ENCODE data around the gene NCAPH2.

Gene NCAPH2

DNA sequence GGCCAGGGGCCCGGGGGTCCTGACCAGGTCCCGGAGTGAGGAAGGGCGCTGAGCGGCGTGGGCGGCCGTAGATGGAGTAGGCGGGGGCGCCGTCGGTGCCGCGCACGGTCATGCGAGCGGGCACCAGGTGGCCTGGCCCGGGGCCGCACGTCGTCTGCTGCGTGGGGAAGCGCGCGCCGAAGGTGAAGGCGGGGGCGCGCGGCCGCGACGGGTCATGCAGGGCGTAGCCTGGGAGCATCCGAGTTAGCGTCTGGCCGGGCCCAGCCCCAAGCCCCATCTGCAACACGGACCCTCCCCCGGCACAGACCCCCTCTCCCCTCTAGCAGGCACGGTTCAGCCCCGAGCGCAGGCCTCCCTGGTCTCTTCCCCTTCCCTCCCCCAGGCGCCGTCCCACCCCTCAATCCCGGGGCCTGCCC is 23.5 kb downstream of the NCAPH2 start:
- DNase-seq = peak; percentile 72 to 80

GRCh38 chr22:50531962-50532674 is 24.1 kb downstream of the NCAPH2 start:
- DNase-seq = peak in 1 of 2 donors; percentile 36

DNA sequence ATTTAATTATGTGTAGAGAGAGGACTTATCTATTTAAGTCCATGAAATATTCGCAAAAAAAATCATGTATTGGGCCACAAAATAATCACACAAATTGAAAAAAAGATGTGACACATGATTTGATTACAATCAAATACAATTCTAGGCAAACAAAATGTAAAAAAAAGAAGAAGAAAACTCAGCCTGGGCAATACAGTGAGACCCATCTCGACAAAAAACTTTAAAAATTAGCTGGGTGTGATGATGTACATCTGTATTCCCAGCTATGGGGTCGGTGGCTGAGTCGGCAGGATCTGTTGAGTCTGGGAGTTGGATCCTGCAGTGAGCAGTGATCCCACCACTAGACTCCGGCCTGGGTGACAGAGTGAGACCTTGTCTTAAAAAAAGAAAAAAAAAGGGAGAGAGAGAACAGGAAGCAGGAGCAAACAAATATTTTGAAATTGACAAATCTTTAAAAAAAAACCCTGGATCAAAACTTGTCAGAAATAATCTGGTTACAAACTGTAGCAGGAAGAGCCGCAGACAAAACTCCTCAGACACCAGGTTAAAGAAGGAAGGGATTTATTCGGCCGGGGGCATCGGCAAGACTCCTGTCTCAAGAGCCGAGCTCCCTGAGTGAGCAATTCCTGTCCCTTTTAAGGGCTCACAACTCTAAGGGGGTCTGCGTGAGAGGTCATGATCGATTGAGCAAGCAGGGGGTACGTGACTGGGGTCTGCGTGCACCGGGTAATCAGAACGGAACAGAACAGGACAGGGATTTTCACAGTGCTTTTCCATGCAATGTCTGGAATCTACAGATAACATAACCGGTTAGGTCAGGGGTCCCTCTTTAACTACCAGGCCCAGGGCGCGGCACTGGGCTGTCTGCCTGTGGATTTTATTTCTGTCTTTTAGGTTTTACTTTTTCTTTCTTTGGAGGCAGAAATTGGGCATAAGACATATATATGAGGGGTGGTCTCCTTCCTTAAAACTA is 25.1 kb downstream of the NCAPH2 start:
- no peak for DNase-seq

DNA sequence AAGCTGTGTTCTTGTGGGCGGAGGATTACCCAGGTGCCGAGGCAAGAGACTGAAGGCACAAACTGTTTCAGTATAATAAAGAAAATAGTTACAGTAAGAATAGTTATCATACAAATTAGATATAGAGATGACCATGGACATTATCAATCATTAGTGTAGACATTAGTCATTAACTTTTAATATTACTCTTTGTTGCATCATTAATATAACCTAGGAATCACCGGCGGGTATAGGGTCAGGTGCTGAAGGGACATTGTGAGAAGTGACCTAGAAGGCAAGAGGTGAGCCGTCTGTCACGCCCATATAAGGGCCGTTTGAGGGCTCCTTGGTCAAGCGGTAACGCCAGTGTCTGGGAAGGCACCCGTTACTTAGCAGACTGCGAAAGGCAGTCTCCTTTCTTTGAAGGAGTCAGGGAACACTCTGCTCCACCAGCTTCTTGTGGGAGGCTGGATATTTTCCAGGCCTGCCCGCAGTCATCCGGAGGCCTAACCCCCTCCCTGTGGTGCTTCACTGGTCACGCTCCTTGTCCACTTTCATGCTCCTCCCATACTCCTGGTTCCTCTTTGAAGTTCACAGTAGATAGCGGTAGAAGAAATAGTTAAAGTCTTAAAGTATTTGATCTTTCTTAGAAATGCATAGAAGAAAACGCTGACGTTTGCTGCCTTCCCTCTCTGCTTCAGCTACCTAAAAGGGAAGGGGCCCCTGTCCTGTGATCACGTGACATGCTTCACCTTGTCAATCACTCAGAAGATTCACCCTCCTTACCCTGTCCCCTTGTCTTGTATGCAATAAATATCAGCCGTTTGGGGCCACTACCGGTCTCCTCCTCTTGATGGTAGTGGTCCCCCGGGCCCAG is 26.1 kb downstream of the NCAPH2 start:
- peak; percentile 56 to 60 for DNase-seq

DNA sequence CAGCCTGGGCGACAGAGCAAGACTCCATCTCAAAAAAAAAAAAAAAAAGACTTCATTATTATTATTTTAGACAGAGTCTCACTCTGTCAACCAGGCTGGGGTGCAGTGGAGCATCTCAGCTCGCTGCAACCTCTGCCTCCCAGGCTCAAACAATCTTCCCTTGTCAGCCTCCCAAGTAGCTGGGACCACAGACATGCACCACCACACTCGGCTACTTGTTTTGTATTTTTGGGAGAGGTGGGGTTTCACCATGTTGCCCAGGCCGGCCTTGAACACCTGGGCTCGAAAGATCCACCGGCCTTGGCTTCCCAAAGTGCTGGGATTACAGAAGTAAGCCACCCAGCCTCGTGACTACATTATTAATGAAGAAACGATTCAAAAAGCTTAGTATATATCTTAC is 27.1 kb downstream of the NCAPH2 start:
- no peak for DNase-seq

DNA sequence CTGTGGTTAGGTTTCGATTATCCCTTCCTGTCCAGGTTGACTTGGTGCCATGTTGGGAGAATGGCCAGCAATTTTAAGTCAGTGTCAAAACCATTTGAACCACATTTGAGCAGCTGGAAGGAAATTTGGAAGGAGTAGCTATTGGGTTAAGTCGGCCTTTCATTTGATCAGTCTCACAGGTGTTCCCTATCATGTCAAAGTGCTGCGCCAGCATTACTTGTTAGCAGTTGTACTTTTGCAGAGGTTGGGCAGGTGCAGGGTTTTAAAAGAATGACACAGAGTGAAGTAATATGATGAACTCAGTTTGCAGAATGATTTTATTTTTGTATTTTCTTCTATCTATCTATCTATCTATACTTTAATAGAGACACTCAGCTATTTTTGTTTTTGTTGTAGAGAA is 28.2 kb downstream of the NCAPH2 start:
- DNase-seq = no peak

DNA sequence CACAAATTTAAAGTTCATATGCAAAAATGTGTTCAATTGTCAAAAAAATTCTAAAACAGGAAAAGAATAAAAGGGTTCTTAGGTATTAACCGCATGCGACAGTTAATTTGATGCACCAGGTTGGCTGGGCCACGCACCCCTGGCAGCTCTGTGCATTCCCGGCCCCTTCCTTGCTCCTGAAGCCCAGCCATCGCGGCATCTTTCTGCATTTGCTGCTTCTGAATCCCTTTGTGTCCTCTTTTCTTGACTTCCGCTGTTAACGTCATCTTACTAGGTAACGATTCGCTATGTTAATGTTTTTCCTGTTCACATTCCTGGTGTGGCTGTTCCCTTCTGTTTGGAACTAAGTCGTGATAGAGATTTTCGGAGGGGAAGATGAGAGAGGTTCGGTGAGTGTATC is 29.7 kb downstream of the NCAPH2 start:
- no peak for DNase-seq

- DNase-seq = no peak
Observed at GRCh38 chr22:50540381-50540780, 32.4 kb downstream of the NCAPH2 start.

DNA sequence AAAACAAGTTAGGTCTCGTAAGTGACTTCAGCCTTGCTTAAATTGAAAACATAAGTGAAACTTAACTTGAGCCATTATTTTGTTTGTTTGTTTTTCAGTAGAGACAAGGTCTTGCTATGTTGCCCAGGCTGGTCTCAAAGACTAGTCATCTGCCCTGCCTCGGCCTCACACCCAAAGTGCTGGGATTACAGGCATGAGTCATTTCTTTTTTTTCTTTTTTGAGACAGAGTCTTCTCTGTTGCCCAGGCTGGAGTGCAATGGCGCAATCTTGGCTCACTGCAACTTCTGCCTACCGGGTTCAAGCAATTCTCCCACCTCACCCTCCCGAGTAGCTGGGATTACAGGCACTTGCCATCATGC is 33.6 kb downstream of the NCAPH2 start:
- peak; percentile 43 to 79 for DNase-seq

GRCh38 chr22:50542416-50542927 is 34.4 kb downstream of the NCAPH2 start:
- DNase-seq = peak in 1 of 2 donors; percentile 78

DNA sequence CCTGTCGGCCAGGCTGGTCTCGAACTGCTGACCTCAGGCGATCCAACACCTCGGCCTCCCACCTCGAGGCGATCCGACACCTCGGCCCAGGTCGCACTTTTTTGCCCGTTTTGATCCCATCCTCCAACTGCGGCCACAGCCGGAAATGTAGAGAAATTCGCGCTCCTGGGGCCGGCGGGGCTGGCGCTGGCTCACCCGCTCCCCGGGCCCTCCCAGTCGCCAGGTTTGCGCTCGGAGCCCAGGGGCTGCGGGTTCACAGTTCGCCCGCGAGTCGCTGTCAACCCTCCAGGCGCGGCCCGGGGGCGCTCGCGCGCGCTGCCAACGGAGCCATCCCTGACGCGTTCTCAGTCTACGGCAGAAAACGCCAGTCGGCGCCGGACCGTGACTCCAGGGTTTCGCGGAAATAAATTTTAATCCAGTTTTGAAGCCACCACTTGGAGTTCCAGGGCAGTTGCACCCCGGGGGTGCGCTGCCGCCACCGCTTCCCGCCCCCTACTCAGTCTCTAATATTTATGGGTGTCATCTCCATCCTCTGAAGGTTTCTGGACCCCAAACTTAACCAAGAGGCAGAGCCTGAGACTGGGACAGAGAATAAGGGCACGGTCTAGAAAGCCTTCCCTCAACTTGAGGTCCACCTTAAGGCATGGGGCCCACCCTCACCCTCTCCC is 36.2 kb downstream of the NCAPH2 start:
- DNase-seq = peak; percentile 86 to 89

DNA sequence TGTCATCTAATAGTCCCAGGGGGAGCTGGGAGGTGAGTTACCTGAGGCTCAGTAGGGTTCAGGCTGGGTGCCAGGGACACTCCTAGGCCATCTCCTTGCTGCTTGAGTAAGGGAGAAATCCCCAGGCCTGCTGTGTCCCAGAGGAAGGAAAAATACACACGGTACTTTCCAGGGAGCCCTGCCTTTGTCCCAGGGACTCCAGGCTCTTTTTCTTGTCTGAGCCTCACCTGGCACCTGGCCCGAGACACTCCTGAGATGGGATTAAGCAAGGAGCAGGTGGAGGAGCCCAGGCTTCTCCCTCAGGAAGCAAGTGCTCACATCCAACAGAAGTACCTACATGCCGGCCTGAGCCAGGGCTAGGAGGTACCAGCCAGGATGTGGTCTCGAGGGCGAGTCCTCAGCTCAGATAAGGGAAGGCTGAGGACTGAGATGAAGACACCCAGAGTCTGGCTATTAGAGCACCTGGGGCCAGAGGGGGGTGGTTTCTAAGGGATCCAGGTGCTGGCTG is 36.8 kb downstream of the NCAPH2 start:
- DNase-seq = peak in 1 of 2 donors; percentile 48

DNA sequence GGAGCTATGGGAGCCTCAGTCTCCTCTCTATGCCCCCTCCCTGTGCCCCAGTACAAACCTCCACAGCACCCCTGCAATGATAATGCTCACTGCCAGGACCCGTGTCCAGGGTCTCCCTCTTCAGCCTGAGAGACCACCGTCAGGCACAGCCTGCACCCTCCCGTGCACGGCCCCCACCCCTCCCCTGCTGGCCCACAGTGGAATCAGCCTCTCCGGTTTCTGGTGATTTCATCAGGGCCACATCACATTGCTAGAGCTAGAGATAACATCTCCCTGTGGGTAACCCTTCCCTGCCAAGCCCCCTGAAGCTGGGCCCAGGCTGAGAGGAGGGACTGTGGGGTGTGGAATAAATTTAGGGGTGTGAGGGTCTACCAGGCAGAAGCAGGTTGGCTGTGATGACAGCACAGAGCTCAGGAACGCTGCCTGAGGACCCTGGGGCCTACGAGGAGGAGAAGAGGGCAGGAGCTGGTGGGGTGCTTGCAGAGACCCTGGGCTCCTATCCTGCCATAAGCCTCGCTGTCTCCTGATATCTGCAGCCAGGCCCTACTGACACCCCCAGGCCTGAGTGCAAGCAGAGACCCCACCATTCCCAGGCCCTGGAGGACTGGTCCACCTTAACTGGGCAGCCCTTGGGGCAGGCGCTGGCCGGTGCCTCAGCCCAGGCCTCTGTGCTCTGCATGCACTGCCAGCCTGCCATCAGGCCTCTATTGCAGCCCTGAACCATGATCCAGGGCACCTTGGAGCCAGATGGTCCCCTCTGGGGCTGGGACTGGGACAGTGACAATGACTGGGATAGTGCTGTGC is 37.7 kb downstream of the NCAPH2 start, which contains the start of gene KLHDC7B:
TSS of gene KLHDC7B (plus strand) at position 378 of the 804 bp plus-strand sequence. CDS start at position 723, 345 bp downstream.
- DNase-seq = no peak

GRCh38 chr22:50546326-50547262 is 38.6 kb downstream of the NCAPH2 start:
- no peak for DNase-seq

- no peak for DNase-seq
Observed at GRCh38 chr22:50547263-50547985, 39.4 kb downstream of the NCAPH2 start.

GRCh38 chr22:50548040-50548920 is 40.3 kb downstream of the NCAPH2 start:
- DNase-seq = peak; percentile 49 to 58

DNA sequence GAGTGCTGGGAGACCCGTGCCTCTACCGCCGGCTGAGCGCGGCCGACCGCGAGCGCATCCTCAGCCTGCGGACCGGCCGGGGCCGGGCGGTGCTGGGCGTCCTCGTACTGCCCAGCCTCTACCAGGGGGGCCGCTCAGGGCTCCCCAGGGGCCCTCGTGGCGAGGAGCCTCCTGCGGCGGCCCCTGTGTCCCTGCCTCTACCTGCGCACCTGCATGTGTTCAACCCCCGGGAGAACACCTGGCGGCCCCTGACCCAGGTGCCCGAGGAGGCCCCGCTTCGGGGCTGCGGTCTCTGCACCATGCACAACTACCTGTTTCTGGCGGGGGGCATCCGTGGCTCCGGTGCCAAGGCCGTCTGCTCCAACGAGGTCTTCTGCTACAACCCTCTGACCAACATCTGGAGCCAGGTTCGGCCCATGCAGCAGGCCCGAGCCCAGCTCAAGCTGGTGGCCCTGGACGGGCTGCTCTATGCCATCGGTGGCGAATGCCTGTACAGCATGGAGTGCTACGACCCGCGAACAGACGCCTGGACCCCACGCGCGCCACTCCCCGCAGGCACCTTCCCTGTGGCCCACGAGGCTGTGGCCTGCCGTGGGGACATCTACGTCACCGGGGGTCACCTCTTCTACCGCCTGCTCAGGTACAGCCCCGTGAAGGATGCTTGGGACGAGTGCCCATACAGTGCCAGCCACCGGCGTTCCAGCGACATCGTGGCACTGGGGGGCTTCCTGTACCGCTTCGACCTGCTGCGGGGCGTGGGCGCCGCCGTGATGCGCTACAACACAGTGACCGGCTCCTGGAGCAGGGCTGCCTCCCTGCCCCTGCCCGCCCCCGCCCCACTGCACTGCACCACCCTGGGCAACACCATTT is 41.1 kb downstream of the NCAPH2 start:
- DNase-seq = no peak

Data from CD4-positive, alpha-beta T cell treated with Interleukin-4 for 1 hour (primary cell).